OCI-LY7 (cell line): ENCODE results near the gene MIAT. TPM values are rescaled to one million over a fixed set of nuclear protein-coding genes. Genes with fewer than 3 reads are reported as not detected.

Experiments used
- BruUV-seq: library from RNA; stranded (reverse); fragments of 400-500 nt; replicated peaks from 2 replicates; lab custom pipeline; 2021; lab: Mats Ljungman, UMichigan
- CTCF ChIA-PET: fragments of 300-600 bp; sonication (Branson Sonifier 250); formaldehyde crosslinking; loops from one replicate; lab custom pipeline; 2022; ENCODE audit warnings: antibody characterized with exemption; ENCODE audit not compliant: unreplicated experiment; lab: Charles Lee
- POLR2A ChIA-PET: fragments of 300-600 bp; sonication (Branson Sonifier 250); formaldehyde crosslinking; loops from one replicate; lab custom pipeline; 2022; ENCODE audit warnings: antibody characterized with exemption; lab: Charles Lee
- DNase-seq: peaks from one replicate; pipeline ENCODE4 v3.0.0-alpha.2; 2015; ENCODE audit warnings: low spot score
- H2AFZ ChIP-seq: fragments of 200-600 bp; sonication (generic), shearing (Covaris generic); 2 replicates; pipeline ENCODE4 v1.6.1; 2014; ENCODE audit warnings: mild to moderate bottlenecking, antibody characterized with exemption, low read length, moderate library complexity
- H3K27ac ChIP-seq: fragments of 200-600 bp; sonication (generic); 2 replicates; pipeline ENCODE4 v1.5.1; 2014; ENCODE audit warnings: mixed run types, low read depth, mild to moderate bottlenecking, moderate library complexity, low read length, inconsistent platforms; ENCODE audit not compliant: poor library complexity, severe bottlenecking
- H3K36me3 ChIP-seq: fragments of 200-600 bp; sonication (generic); 2 replicates; pipeline ENCODE4 v1.6.1; 2014; ENCODE audit warnings: mild to moderate bottlenecking, antibody characterized with exemption, low read length, moderate library complexity, mixed read lengths; ENCODE audit not compliant: insufficient read depth
- H3K4me1 ChIP-seq: fragments of 200-600 bp; sonication (generic); 2 replicates; pipeline ENCODE4 v1.5.1; 2014; ENCODE audit warnings: mild to moderate bottlenecking, low read length; ENCODE audit not compliant: insufficient read depth, poor library complexity, severe bottlenecking
- H3K4me2 ChIP-seq: fragments of 200-600 bp; sonication (generic); 2 replicates; pipeline ENCODE4 v1.6.1; 2014; ENCODE audit warnings: mild to moderate bottlenecking, low read length
- H3K4me3 ChIP-seq: fragments of 200-600 bp; sonication (generic); 2 replicates; pipeline ENCODE4 v1.5.1; 2014; ENCODE audit warnings: mild to moderate bottlenecking, low read depth, low read length; ENCODE audit not compliant: poor library complexity, severe bottlenecking
- H3K79me2 ChIP-seq: fragments of 200-600 bp; sonication (generic); 2 replicates; pipeline ENCODE4 v1.6.1; 2016; ENCODE audit warnings: low read depth, mild to moderate bottlenecking, low read length, moderate library complexity, mixed read lengths; ENCODE audit not compliant: insufficient read depth
- H3K9me2 ChIP-seq: fragments of 200-600 bp; sonication (generic); 2 replicates; pipeline ENCODE4 v1.6.1; 2016; ENCODE audit warnings: mild to moderate bottlenecking, low read length, mixed read lengths; ENCODE audit not compliant: insufficient read depth
- H3K9me3 ChIP-seq: fragments of 200-600 bp; sonication (generic); 2 replicates; pipeline ENCODE4 v1.6.1; 2014; ENCODE audit warnings: mild to moderate bottlenecking, mixed run types, low read length, mixed read lengths
- H4K20me1 ChIP-seq: fragments of 200-600 bp; sonication (generic); 2 replicates; pipeline ENCODE4 v1.6.1; 2014; ENCODE audit warnings: mild to moderate bottlenecking, antibody characterized with exemption, low read length, moderate library complexity, mixed read lengths; ENCODE audit not compliant: insufficient read depth
- CTCF ChIP-seq: fragments of 200-600 bp; sonication (generic); conservative IDR thresholded peaks from 2 replicates; pipeline ENCODE4 v1.5.1; 2014; ENCODE audit warnings: mild to moderate bottlenecking, antibody characterized with exemption, low read length, moderate library complexity, mixed read lengths
- EZH2phosphoT487 ChIP-seq: fragments of 200-600 bp; sonication (generic); IDR thresholded peaks from 2 replicates; pipeline ENCODE4 v1.6.1; 2018; ENCODE audit warnings: low read depth, borderline replicate concordance, mild to moderate bottlenecking, mixed run types, antibody characterized with exemption, low read length, moderate library complexity, mixed read lengths
- intact Hi-C: fragments of 100-400 bp; cut with micrococcal nuclease; formaldehyde crosslinking; loops from one replicate; pipeline ENCODE4 v1.10.0; 2022; ENCODE audit not compliant: unreplicated experiment
- total RNA-seq, 2 experiments: library from RNA; depleted of rRNA in 1 of 2; stranded (reverse); fragments of >200 nt in 1 of 2; shearing (Covaris generic) in 1 of 2; gene quantifications; 2 replicates each; pipeline ENCODE4 v1.2.3, GENCODE V29; 2014 to 2022

The MIAT gene
- total RNA-seq, 2 experiments from 2014 or later: 4.1 to 8.7 TPM

- Histone ChIP-seq H3K4me3 (peak overlapping the region; percentile 12), H3K4me1 (peaks cover 64% of the 10 kb centered on the region), H3K79me2 (no peaks in the 10 kb centered on the region), H3K9me3 (no peaks in the 10 kb centered on the region), H3K9me2 (no peaks in the 10 kb centered on the region), H3K4me2 (peak overlapping the region; percentile 57), H4K20me1 (no peaks in the 10 kb centered on the region), H3K36me3 (no peaks in the 10 kb centered on the region), H3K27ac (peak overlapping the region; percentile 40), H2AFZ (peak overlapping the region; percentile 90)
- DNase-seq: no peak
- ChIA-PET POLR2A (interaction anchor here (0.6 to 2.3 kb wide), 8 partner anchors 18 to 1127 kb away, joined by 3 to 8 read pairs (median 4); partner anchors contain the start of gene CRYBB1), CTCF (interaction anchor here (0.6 to 0.9 kb wide), 2 partner anchors 29 to 108 kb away, joined by 3 to 4 read pairs; no protein-coding TSS in a partner anchor)
- TF ChIP-seq EZH2phosphoT487: no peak
- TF ChIP-seq CTCF: no peak
- intact Hi-C loops: no loop called here
- no TSS peak for BruUV-seq
These were observed 13.8 kb upstream of the MIAT start for GRCh38 chr22:26643418-26644100.

GRCh38 chr22:26646158-26646557, 11.2 kb upstream of the MIAT start:
- no peak overlapping the region for H3K4me3 ChIP-seq
- H3K9me3 ChIP-seq: no peaks in the 10 kb centered on the region
- no peak for DNase-seq
- no peak overlapping the region for H3K27ac ChIP-seq
- TF ChIP-seq CTCF (no peak), EZH2phosphoT487 (no peak)
- ChIA-PET CTCF (no interaction called here), POLR2A (no interaction called here)
- no peaks in the 10 kb centered on the region for H3K79me2 ChIP-seq
- no TSS peak for BruUV-seq
- no peak overlapping the region for H2AFZ ChIP-seq
- no peaks in the 10 kb centered on the region for H4K20me1 ChIP-seq
- intact Hi-C loops: no loop called here
- H3K4me1 ChIP-seq: peaks cover 73% of the 10 kb centered on the region
- H3K9me2 ChIP-seq: no peaks in the 10 kb centered on the region
- no peaks in the 10 kb centered on the region for H3K36me3 ChIP-seq
- no peak overlapping the region for H3K4me2 ChIP-seq

GRCh38 chr22:26648011-26648497, 9.3 kb upstream of the MIAT start:
- H3K4me2 ChIP-seq: peak overlapping the region; percentile 46
- H3K79me2 ChIP-seq: no peaks in the 10 kb centered on the region
- no peaks in the 10 kb centered on the region for H3K9me2 ChIP-seq
- ChIA-PET POLR2A (interaction anchor here (0.6 kb wide), 1 partner anchor 146 kb away, joined by 3 read pairs; no protein-coding TSS in a partner anchor), CTCF (no interaction called here)
- peak overlapping the region; percentile 17; the same call in 1 of the 2 replicates for H2AFZ ChIP-seq
- H3K27ac ChIP-seq: no peak overlapping the region
- intact Hi-C loops: no loop called here
- peaks cover 64% of the 10 kb centered on the region for H3K4me1 ChIP-seq
- H3K4me3 ChIP-seq: no peak overlapping the region
- H3K36me3 ChIP-seq: no peaks in the 10 kb centered on the region
- H3K9me3 ChIP-seq: no peaks in the 10 kb centered on the region
- H4K20me1 ChIP-seq: no peaks in the 10 kb centered on the region
- DNase-seq: peak; percentile 67
- BruUV-seq: no TSS peak
- TF ChIP-seq EZH2phosphoT487 (no peak), CTCF (no peak)
